BJ (cell line): ENCODE measurements around the gene SPIN1. TPM values are rescaled to one million over a fixed set of nuclear protein-coding genes. Genes with fewer than 3 reads are reported as not detected.

Experiments used
- CTCF ChIA-PET: fragments of 350-600 bp; formaldehyde crosslinking; extraction: SDS; loops from one replicate; lab custom pipeline; 2021; ENCODE audit warnings: antibody characterized with exemption, inconsistent platforms; lab: Yijun Ruan, JAX
- POLR2A ChIA-PET: fragments of 300-600 bp; sonication (Branson Sonifier 250); formaldehyde crosslinking; extraction: SDS; loops from one replicate; lab custom pipeline; 2021; ENCODE audit warnings: antibody characterized with exemption; lab: Charles Lee
- DNase-seq: peaks from one replicate; pipeline ENCODE4 v3.0.0-alpha.2; 2011; ENCODE audit warnings: low read depth
- H3K27me3 ChIP-seq: 2 replicates; pipeline ENCODE4 v1.6.0; 2011; ENCODE audit warnings: low read length; ENCODE audit not compliant: control insufficient read depth, insufficient read depth
- H3K36me3 ChIP-seq: 2 replicates; pipeline ENCODE4 v1.5.1; 2011; ENCODE audit warnings: low read length; ENCODE audit not compliant: control insufficient read depth, insufficient read depth
- H3K4me3 ChIP-seq: 2 replicates; pipeline ENCODE4 v1.5.1; 2011; ENCODE audit warnings: low read depth, mild to moderate bottlenecking, control low read depth, low read length
- polyA plus RNA-seq: library from polyadenylated mRNA; depleted of rRNA; stranded (reverse); fragments of >200 nt; gene quantifications from 2 replicates; pipeline ENCODE4 v1.2.3, GENCODE V29; 2011; rRNA removed
- TF ChIP-seq, protein P1 (sequence below): IDR thresholded peaks from 2 replicates; pipeline ENCODE4 v1.5.1; 2011; ENCODE audit warnings: low read depth, mild to moderate bottlenecking, control low read depth, inconsistent platforms, low read length, moderate library complexity; ENCODE audit not compliant: insufficient read depth

The SPIN1 gene
- polyA plus RNA-seq, 1 experiment = 53.4 TPM

DNA sequence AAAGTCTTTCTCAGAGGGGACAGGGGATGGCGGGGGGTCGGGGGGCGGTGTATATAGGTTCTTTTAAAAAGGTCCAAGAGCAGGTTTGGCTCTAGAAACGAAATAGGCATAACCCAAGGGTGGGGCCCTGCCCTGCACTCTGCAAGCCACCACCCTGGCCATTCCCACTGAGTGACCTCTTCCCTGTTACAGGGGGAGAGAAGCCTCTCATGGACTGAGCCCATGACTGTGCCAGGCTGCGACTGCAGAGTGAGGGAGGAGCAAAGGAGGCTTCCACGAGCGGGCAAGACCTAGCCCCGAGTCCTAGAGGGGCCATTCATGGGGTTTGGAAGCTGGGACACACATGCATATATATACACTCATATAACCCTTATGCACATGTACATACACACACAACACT is 136.7 kb downstream of the SPIN1 start:
- ChIA-PET POLR2A (no interaction called here), CTCF (no interaction called here)
- Histone ChIP-seq H3K36me3 (no peaks in the 10 kb centered on the region; the same call in 1 of the 2 replicates), H3K4me3 (no peak overlapping the region), H3K27me3 (no peaks in the 10 kb centered on the region)
- TF ChIP-seq, protein P1, sequence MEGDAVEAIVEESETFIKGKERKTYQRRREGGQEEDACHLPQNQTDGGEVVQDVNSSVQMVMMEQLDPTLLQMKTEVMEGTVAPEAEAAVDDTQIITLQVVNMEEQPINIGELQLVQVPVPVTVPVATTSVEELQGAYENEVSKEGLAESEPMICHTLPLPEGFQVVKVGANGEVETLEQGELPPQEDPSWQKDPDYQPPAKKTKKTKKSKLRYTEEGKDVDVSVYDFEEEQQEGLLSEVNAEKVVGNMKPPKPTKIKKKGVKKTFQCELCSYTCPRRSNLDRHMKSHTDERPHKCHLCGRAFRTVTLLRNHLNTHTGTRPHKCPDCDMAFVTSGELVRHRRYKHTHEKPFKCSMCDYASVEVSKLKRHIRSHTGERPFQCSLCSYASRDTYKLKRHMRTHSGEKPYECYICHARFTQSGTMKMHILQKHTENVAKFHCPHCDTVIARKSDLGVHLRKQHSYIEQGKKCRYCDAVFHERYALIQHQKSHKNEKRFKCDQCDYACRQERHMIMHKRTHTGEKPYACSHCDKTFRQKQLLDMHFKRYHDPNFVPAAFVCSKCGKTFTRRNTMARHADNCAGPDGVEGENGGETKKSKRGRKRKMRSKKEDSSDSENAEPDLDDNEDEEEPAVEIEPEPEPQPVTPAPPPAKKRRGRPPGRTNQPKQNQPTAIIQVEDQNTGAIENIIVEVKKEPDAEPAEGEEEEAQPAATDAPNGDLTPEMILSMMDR = no peak
- no peak for DNase-seq

- ChIA-PET POLR2A (no interaction called here), CTCF (no interaction called here)
- Histone ChIP-seq H3K4me3 (no peak overlapping the region), H3K27me3 (no peaks in the 10 kb centered on the region), H3K36me3 (no peaks in the 10 kb centered on the region; the same call in 1 of the 2 replicates)
- TF ChIP-seq, protein P1 = no peak
- DNase-seq = no peak
Observed at GRCh38 chr9:88527618-88528017, 139.4 kb downstream of the SPIN1 start.

Other genes with a start within 250 kb of the SPIN1 start
- gene SPATA31C2, start 250.0 kb upstream of the SPIN1 start, polyA plus RNA-seq = not detected in 2 replicates
- 3.6 and 5.5 TPM in 2 replicates for gene NXNL2, start 146.7 kb downstream of the SPIN1 start, polyA plus RNA-seq